ENCODE results near the gene CCDC157. TPM values are rescaled to one million over a fixed set of nuclear protein-coding genes. Genes with fewer than 3 reads are reported as not detected.

Gene CCDC157
- total and polyA plus RNA-seq, 2 of the 4 experiments (the other 2 are of a cell fraction) = 0.90 to 2.2 TPM

GRCh38 chr22:30423959-30424533 lies 67.2 kb downstream of the CCDC157 start (continued):
- TF ChIP-seq POLR2A (IDR thresholded peaks at IDR 0.05; ENCODE audit: low read depth, low read length) = peak; percentile 57
- TF ChIP-seq NFE2L2 (IDR thresholded peaks at IDR 0.05; ENCODE audit: low read depth, low read length) = no peak

GRCh38 chr22:30424534-30425326 lies 67.9 kb downstream of the CCDC157 start:
- Histone ChIP-seq H3K9me1 (ENCODE audit: insufficient read depth, low read length) (peaks cover 17% of the 10 kb centered on the region), H4K20me1 (ENCODE audit: insufficient read depth, low read length) (no peaks in the 10 kb centered on the region), H3K36me3 (ENCODE audit: control insufficient read depth, insufficient read depth, low read length) (peaks cover 9% of the 10 kb centered on the region), H3K27ac (ENCODE audit: insufficient read depth, low read length) (peak overlapping the region; percentile 13), H3K4me3 (ENCODE audit: insufficient read depth, low read depth, low read length) (peak overlapping the region; percentile 19; the same call in 1 of the 2 replicates), H3K4me2 (ENCODE audit: low read depth, low read length) (peak overlapping the region; percentile 53), H2AK9ac (replicated peaks; ENCODE audit: low read depth, low read length, poor library complexity) (peak overlapping the region; percentile 100), H3K18ac (ENCODE audit: low read depth, low read length) (peak overlapping the region; percentile 12; the same call in 1 of the 2 replicates), H3K4me1 (ENCODE audit: control insufficient read depth, insufficient read depth, low read length) (peaks cover 24% of the 10 kb centered on the region), H3K23ac (ENCODE audit: low read depth, low read length) (peak overlapping the region; percentile 53; the same call in 1 of the 2 replicates), H2BK5ac (ENCODE audit: low read depth, low read length, poor library complexity, severe bottlenecking) (peak overlapping the region; percentile 69), H3K9ac (ENCODE audit: low read depth, low read length) (peak overlapping the region; percentile 94; the same call in 1 of the 2 replicates), H2AK5ac (ENCODE audit: low read depth, low read length) (peak overlapping the region; percentile 95), H3K4ac (ENCODE audit: low read depth, low read length) (peak overlapping the region; percentile 83), H3K56ac (ENCODE audit: extremely low read depth, insufficient read depth, low read length) (peak overlapping the region; percentile 59; the same call in 1 of the 2 replicates), H3K14ac (replicated peaks; ENCODE audit: low read depth, low read length) (peak overlapping the region; percentile 77), H3K79me1 (ENCODE audit: low read depth in 1 of 2, low read length in 2 of 2) (peaks cover 17 to 41% of the 10 kb centered on the region in 2 experiments; a peak in 3 of 4 replicates), H3K9me3 (ENCODE audit: control insufficient read depth, insufficient read depth, low read length) (no peaks in the 10 kb centered on the region), H2BK15ac (ENCODE audit: low read depth, low read length) (peak overlapping the region; percentile 40; the same call in 1 of the 3 replicates), H3K27me3 (ENCODE audit: control insufficient read depth, insufficient read depth, low read length) (no peaks in the 10 kb centered on the region), H4K91ac (ENCODE audit: insufficient read depth, low read depth, low read length) (peak overlapping the region; percentile 47), H4K8ac (ENCODE audit: low read depth in 2 of 2, low read length in 2 of 2) (peak overlapping the region; percentile 41 to 90), H2AFZ (replicated peaks; ENCODE audit: low read length, poor library complexity) (peak overlapping the region; percentile 96), H2BK120ac (ENCODE audit: low read depth, low read length) (peak overlapping the region; percentile 46), H4K5ac (ENCODE audit: low read depth, low read length) (peak overlapping the region; percentile 59), H2BK20ac (ENCODE audit: low read depth, low read length) (peak overlapping the region; percentile 72; the same call in 1 of the 2 replicates)
- intact Hi-C loops (cut with micrococcal nuclease) = no loop called here
- peak; percentile 28 for DNase-seq
- no peak for ATAC-seq (ENCODE audit: low read depth)
- CTCF ChIA-PET = interaction anchor here (0.7 to 1.5 kb wide), 5 partner anchors 10 to 60 kb away, joined by 3 to 5 read pairs (median 4); no protein-coding TSS in a partner anchor
- WGBS, 2 experiments (ENCODE audit: extremely low coverage in 2 of 2, insufficient read length in 1 of 2) = 69% methylated on average over 5 of the region's 20 CpGs; no CpG with 5 or more reads in 1 of the 2 experiments
- BruUV-seq (replicated peaks) = no TSS peak
- POLR2A ChIA-PET (ENCODE audit: unreplicated experiment) = interaction anchor here (0.6 kb wide), 1 partner anchor 50 kb away, joined by 5 read pairs; no protein-coding TSS in a partner anchor
- dilution Hi-C loops (cut with HindIII; ENCODE audit: low sequenced_read_pairs, unreplicated experiment) = no loop called here
- in situ Hi-C loops (cut with MboI; ENCODE audit: low sequenced_read_pairs) = no loop called here
- TF ChIP-seq RAD21 (IDR thresholded peaks at IDR 0.05; ENCODE audit: low read length) (no peak), POLR2A (IDR thresholded peaks at IDR 0.05; ENCODE audit: low read depth, low read length) (no peak), CHD1 (IDR thresholded peaks at IDR 0.05; ENCODE audit: low read depth, low read length) (no peak), MAZ (IDR thresholded peaks at IDR 0.05; ENCODE audit: borderline replicate concordance, low read depth, low read length) (no peak), MXI1 (IDR thresholded peaks at IDR 0.05; ENCODE audit: borderline replicate concordance, low read depth, low read length) (no peak), MAFK (IDR thresholded peaks at IDR 0.05; ENCODE audit: low read depth, low read length) (no peak), CTCF (conservative IDR thresholded peaks at IDR 0.05; ENCODE audit: low read depth, low read length) (no peak)
- TF ChIP-seq, protein P1, sequence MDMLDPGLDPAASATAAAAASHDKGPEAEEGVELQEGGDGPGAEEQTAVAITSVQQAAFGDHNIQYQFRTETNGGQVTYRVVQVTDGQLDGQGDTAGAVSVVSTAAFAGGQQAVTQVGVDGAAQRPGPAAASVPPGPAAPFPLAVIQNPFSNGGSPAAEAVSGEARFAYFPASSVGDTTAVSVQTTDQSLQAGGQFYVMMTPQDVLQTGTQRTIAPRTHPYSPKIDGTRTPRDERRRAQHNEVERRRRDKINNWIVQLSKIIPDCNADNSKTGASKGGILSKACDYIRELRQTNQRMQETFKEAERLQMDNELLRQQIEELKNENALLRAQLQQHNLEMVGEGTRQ (IDR thresholded peaks at IDR 0.05; ENCODE audit: low read depth, low read length) = no peak
- TF ChIP-seq, protein P2, sequence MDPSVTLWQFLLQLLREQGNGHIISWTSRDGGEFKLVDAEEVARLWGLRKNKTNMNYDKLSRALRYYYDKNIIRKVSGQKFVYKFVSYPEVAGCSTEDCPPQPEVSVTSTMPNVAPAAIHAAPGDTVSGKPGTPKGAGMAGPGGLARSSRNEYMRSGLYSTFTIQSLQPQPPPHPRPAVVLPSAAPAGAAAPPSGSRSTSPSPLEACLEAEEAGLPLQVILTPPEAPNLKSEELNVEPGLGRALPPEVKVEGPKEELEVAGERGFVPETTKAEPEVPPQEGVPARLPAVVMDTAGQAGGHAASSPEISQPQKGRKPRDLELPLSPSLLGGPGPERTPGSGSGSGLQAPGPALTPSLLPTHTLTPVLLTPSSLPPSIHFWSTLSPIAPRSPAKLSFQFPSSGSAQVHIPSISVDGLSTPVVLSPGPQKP (IDR thresholded peaks at IDR 0.05; ENCODE audit: borderline replicate concordance, low read depth, low read length) = no peak

All from IMR-90 (cell line).